Measurements from ENCODE around the gene MRPS12. TPM values are rescaled to one million over a fixed set of nuclear protein-coding genes. Genes with fewer than 3 reads are reported as not detected.

The MRPS12 gene
- total and polyA plus RNA-seq, 9 of the 15 experiments (the other 6 are each of a cell fraction or from before 2014, with no cell fraction given) = 8.1 to 174 (median 52.0) TPM

- no peak for TF ChIP-seq TOE1 (IDR thresholded peaks at IDR 0.05; ENCODE audit: borderline replicate concordance)
- TF ChIP-seq TOE1 (CRISPR knock-in tag; IDR thresholded peaks at IDR 0.05; ENCODE audit: borderline replicate concordance, low read depth) = no peak
- no peak for TF ChIP-seq ZNF717 (CRISPR knock-in tag; IDR thresholded peaks at IDR 0.05)
- TF ChIP-seq ARNT (IDR thresholded peaks at IDR 0.05) = 0 out of 4 replicates have a peak, but pooled peaks of 1 of the 2 experiments have one; percentile 31
- TF ChIP-seq ZFP1 (CRISPR knock-in tag; IDR thresholded peaks at IDR 0.05) = no peak
- TF ChIP-seq, protein P1, sequence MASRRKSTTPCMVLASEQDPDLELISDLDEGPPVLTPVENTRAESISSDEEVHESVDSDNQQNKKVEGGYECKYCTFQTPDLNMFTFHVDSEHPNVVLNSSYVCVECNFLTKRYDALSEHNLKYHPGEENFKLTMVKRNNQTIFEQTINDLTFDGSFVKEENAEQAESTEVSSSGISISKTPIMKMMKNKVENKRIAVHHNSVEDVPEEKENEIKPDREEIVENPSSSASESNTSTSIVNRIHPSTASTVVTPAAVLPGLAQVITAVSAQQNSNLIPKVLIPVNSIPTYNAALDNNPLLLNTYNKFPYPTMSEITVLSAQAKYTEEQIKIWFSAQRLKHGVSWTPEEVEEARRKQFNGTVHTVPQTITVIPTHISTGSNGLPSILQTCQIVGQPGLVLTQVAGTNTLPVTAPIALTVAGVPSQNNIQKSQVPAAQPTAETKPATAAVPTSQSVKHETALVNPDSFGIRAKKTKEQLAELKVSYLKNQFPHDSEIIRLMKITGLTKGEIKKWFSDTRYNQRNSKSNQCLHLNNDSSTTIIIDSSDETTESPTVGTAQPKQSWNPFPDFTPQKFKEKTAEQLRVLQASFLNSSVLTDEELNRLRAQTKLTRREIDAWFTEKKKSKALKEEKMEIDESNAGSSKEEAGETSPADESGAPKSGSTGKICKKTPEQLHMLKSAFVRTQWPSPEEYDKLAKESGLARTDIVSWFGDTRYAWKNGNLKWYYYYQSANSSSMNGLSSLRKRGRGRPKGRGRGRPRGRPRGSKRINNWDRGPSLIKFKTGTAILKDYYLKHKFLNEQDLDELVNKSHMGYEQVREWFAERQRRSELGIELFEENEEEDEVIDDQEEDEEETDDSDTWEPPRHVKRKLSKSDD (conservative IDR thresholded peaks at IDR 0.05; ENCODE audit: low read length) = no peak
- no peak for TF ChIP-seq POLR2A (conservative IDR thresholded peaks at IDR 0.05)
- TF ChIP-seq, protein P2, sequence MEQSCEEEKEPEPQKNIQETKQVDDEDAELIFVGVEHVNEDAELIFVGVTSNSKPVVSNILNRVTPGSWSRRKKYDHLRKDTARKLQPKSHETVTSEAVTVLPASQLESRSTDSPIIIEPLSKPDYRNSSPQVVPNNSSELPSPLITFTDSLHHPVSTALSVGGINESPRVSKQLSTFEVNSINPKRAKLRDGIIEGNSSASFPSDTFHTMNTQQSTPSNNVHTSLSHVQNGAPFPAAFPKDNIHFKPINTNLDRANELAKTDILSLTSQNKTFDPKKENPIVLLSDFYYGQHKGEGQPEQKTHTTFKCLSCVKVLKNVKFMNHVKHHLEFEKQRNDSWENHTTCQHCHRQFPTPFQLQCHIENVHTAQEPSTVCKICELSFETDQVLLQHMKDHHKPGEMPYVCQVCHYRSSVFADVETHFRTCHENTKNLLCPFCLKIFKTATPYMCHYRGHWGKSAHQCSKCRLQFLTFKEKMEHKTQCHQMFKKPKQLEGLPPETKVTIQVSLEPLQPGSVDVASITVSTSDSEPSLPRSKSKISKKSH (CRISPR knock-in tag; IDR thresholded peaks at IDR 0.05) = no peak
- TF ChIP-seq, protein P3, sequence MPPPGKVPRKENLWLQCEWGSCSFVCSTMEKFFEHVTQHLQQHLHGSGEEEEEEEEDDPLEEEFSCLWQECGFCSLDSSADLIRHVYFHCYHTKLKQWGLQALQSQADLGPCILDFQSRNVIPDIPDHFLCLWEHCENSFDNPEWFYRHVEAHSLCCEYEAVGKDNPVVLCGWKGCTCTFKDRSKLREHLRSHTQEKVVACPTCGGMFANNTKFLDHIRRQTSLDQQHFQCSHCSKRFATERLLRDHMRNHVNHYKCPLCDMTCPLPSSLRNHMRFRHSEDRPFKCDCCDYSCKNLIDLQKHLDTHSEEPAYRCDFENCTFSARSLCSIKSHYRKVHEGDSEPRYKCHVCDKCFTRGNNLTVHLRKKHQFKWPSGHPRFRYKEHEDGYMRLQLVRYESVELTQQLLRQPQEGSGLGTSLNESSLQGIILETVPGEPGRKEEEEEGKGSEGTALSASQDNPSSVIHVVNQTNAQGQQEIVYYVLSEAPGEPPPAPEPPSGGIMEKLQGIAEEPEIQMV (tag; conservative IDR thresholded peaks at IDR 0.05; ENCODE audit: low read depth) = no peak
- no peak for TF ChIP-seq ZNF511 (CRISPR knock-in tag; IDR thresholded peaks at IDR 0.05)
- TF ChIP-seq, protein P4, sequence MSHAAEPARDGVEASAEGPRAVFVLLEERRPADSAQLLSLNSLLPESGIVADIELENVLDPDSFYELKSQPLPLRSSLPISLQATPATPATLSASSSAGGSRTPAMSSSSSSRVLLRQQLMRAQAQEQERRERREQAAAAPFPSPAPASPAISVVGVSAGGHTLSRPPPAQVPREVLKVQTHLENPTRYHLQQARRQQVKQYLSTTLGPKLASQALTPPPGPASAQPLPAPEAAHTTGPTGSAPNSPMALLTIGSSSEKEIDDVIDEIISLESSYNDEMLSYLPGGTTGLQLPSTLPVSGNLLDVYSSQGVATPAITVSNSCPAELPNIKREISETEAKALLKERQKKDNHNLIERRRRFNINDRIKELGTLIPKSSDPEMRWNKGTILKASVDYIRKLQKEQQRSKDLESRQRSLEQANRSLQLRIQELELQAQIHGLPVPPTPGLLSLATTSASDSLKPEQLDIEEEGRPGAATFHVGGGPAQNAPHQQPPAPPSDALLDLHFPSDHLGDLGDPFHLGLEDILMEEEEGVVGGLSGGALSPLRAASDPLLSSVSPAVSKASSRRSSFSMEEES (CRISPR knock-in tag; IDR thresholded peaks at IDR 0.05) = peak; percentile 56
- TF ChIP-seq THAP12 (CRISPR knock-in tag; IDR thresholded peaks at IDR 0.05) = no peak
- TF ChIP-seq PCBP1 (IDR thresholded peaks at IDR 0.05; ENCODE audit: low read depth, low read length, poor library complexity, severe bottlenecking) = peak; percentile 5
- no peak for TF ChIP-seq TCF3 (CRISPR knock-in tag; IDR thresholded peaks at IDR 0.05)
- peak; percentile 19 for TF ChIP-seq TBP (optimal IDR thresholded peaks at IDR 0.05; ENCODE audit: low read depth, low read length)
- TF ChIP-seq MAFK (IDR thresholded peaks at IDR 0.05; ENCODE audit: low read length) = no peak
Measured at GRCh38 chr19:38974624-38975213, 44.0 kb downstream of the MRPS12 start (continued).
